A549 (cell line): ENCODE measurements around the gene MAGI1. TPM values are rescaled to one million over a fixed set of nuclear protein-coding genes. Genes with fewer than 3 reads are reported as not detected.
A peak's percentile ranks its signal among the peaks of the same experiment; 100 is the strongest.

Experiments used
- ATAC-seq, 2 experiments: fragments of 200-7000 bp in 1 of 2; fragments of >200 bp in 1 of 2; cut with Nextera tagmentation in 1 of 2; cut with Tn5 transposase in 1 of 2; 3 replicates each; pipeline versions ENCODE4 v1.8.0 to v1.9.1; 2018 to 2020; ENCODE audit warnings: mild to moderate bottlenecking in 1 of 2, moderate library complexity in 1 of 2
- CTCF ChIA-PET: fragments of 300-600 bp; sonication (Branson Sonifier 250); formaldehyde crosslinking; extraction: SDS; loops from one replicate; lab custom pipeline; 2021; ENCODE audit warnings: antibody characterized with exemption, inconsistent platforms; lab: Yijun Ruan, JAX
- POLR2A ChIA-PET: fragments of 350-600 bp; formaldehyde crosslinking; extraction: SDS; loops from one replicate; lab custom pipeline; 2021; ENCODE audit warnings: antibody characterized with exemption, inconsistent platforms; lab: Yijun Ruan, JAX
- DNase-seq, 2 experiments: peaks; one replicate each; pipeline versions ENCODE4 v3.0.0 to v3.0.0-alpha.2; 2011 to 2016; ENCODE audit warnings: low read depth in 1 of 2, low spot score in 1 of 2
- FAIRE-seq: peaks from 2 replicates; lab custom pipeline; 2011; peaks lifted over from hg19 to GRCh38; lab: Jason Lieb, UNC
- H3K27ac ChIP-seq, 2 experiments: fragments of >200 bp; sonication (Bioruptor Twin); formaldehyde crosslinking; 3 replicates each; pipeline ENCODE4 v1.5.1; 2016 to 2017
- H3K4me1 ChIP-seq: fragments of >200 bp; sonication (Bioruptor Twin); formaldehyde crosslinking; 3 replicates; pipeline ENCODE4 v1.6.1; 2016
- H3K4me2 ChIP-seq: fragments of >200 bp; sonication (Bioruptor Twin); formaldehyde crosslinking; 3 replicates; pipeline ENCODE4 v1.6.1; 2016
- H3K4me3 ChIP-seq: fragments of >200 bp; sonication (Bioruptor Twin); formaldehyde crosslinking; 3 replicates; pipeline ENCODE4 v1.5.1; 2016
- H3K9me3 ChIP-seq: fragments of >200 bp; sonication (Bioruptor Twin); formaldehyde crosslinking; 3 replicates; pipeline ENCODE4 v1.6.1; 2016
- BHLHE40 ChIP-seq: IDR thresholded peaks from 2 replicates; pipeline ENCODE4 v1.6.1; 2012; ENCODE audit warnings: low read depth, low read length, inconsistent platforms
- CBX8 ChIP-seq: fragments of 200-600 bp; sonication (generic); IDR thresholded peaks from 2 replicates; pipeline ENCODE4 v1.6.1; 2016
- ESRRA ChIP-seq: fragments of 150-350 bp; IDR thresholded peaks from 2 replicates; pipeline ENCODE4 v1.6.1; 2014; ENCODE audit warnings: mild to moderate bottlenecking, low read length, borderline replicate concordance
- FOSB ChIP-seq: fragments of 250-450 bp; sonication (Bioruptor Pico); IDR thresholded peaks from 2 replicates; pipeline ENCODE4 v1.5.0; 2020; ENCODE audit warnings: mild to moderate bottlenecking, moderate library complexity
- FOXS1 ChIP-seq: fragments of 250-450 bp; sonication (Bioruptor Pico); IDR thresholded peaks from 2 replicates; pipeline ENCODE4 v1.5.0; 2020; ENCODE audit warnings: mild to moderate bottlenecking, moderate library complexity
- GATA3 ChIP-seq: IDR thresholded peaks from 2 replicates; pipeline ENCODE4 v1.6.1; 2012; ENCODE audit warnings: borderline replicate concordance
- HOXB13 ChIP-seq: fragments of 250-450 bp; sonication (Bioruptor Pico); IDR thresholded peaks from 2 replicates; pipeline ENCODE4 v1.5.0; 2020; ENCODE audit warnings: low read depth, mild to moderate bottlenecking, moderate library complexity
- HOXB5 ChIP-seq: fragments of 250-450 bp; sonication (Bioruptor Pico); IDR thresholded peaks from 2 replicates; pipeline ENCODE4 v1.5.0; 2020; ENCODE audit warnings: mild to moderate bottlenecking, moderate library complexity
- JUN ChIP-seq, 2 experiments: fragments of >200 bp; sonication (Bioruptor Twin); formaldehyde crosslinking; IDR thresholded peaks; 2 replicates in 1 of 2; 3 replicates in 1 of 2; pipeline ENCODE4 v1.6.1; 2016 to 2017
- JUNB ChIP-seq: fragments of >200 bp; sonication (Bioruptor Twin); formaldehyde crosslinking; IDR thresholded peaks from 2 replicates; pipeline ENCODE4 v1.6.1; 2016
- MAZ ChIP-seq: fragments of 150-350 bp; IDR thresholded peaks from 2 replicates; pipeline ENCODE4 v1.6.1; 2014; ENCODE audit warnings: antibody characterized with exemption, low read depth, low read length, borderline replicate concordance
- MYC ChIP-seq: IDR thresholded peaks from 2 replicates; pipeline ENCODE4 v1.6.1; 2012; ENCODE audit warnings: mild to moderate bottlenecking, inconsistent platforms, low read length, improper control_type of control experiment, borderline replicate concordance
- PHF8 ChIP-seq: fragments of 200-600 bp; sonication (generic); IDR thresholded peaks from 2 replicates; pipeline ENCODE4 v1.6.1; 2016; ENCODE audit warnings: low read depth, mild to moderate bottlenecking, antibody characterized with exemption, moderate library complexity, borderline replicate concordance
- POLR2A ChIP-seq: IDR thresholded peaks from 2 replicates; pipeline ENCODE4 v1.6.1; 2012; ENCODE audit warnings: mild to moderate bottlenecking, low read length
- RAD21 ChIP-seq, 2 experiments: fragments of >200 bp in 1 of 2; sonication (Bioruptor Twin) in 1 of 2; formaldehyde crosslinking in 1 of 2; IDR thresholded peaks in 1 of 2; conservative IDR thresholded peaks in 1 of 2; 2 replicates in 1 of 2; 3 replicates in 1 of 2; pipeline ENCODE4 v1.6.1; 2012 to 2018; ENCODE audit warnings: inconsistent platforms in 1 of 2
- RNF2 ChIP-seq: fragments of 200-600 bp; sonication (generic); IDR thresholded peaks from 2 replicates; pipeline ENCODE4 v1.6.1; 2016; ENCODE audit warnings: low read depth, mild to moderate bottlenecking, antibody characterized with exemption, moderate library complexity, borderline replicate concordance
- SMC3 ChIP-seq: fragments of >200 bp; sonication (Bioruptor Twin); formaldehyde crosslinking; IDR thresholded peaks from 3 replicates; pipeline ENCODE4 v1.6.1; 2018; ENCODE audit warnings: inconsistent platforms
- ZSCAN20 ChIP-seq: fragments of 250-450 bp; sonication (Bioruptor Pico); IDR thresholded peaks from 2 replicates; pipeline ENCODE4 v1.8.0; 2022; ENCODE audit warnings: mild to moderate bottlenecking, moderate library complexity
- WGBS: methylation state at CpG from one replicate; pipeline ENCODE4 v1.1.6; 2017; ENCODE audit errors: missing lambda C conversion rate; 5-methylcytosine and 5-hydroxymethylcytosine counted together
- polyA plus RNA-seq, 4 experiments: library from polyadenylated mRNA; depleted of rRNA in 3 of 4; stranded (reverse); fragments of >200 nt; fragmentation: RNase III in 1 of 4; extraction: RNeasy Plus Mini Kit Qiagen cat#74134 plus additional on column Dnase treatment in 1 of 4; gene quantifications; 2 replicates in 3 of 4; 3 replicates in 1 of 4; pipeline ENCODE4 v1.2.3, GENCODE V29; 2011 to 2017
- TF ChIP-seq, protein P1 (sequence below): IDR thresholded peaks from 2 replicates; pipeline ENCODE4 v1.6.1; 2012
- TF ChIP-seq, protein P2 (sequence below): fragments of >200 bp; sonication (Bioruptor Twin); formaldehyde crosslinking; IDR thresholded peaks from 3 replicates; pipeline ENCODE4 v1.6.1; 2016
- TF ChIP-seq, protein P3 (sequence below): fragments of 450-650 bp; IDR thresholded peaks from 2 replicates; pipeline ENCODE4 v1.6.1; 2014; ENCODE audit warnings: antibody characterized with exemption
- TF ChIP-seq, protein P4 (sequence below): fragments of >200 bp; sonication (Bioruptor Twin); formaldehyde crosslinking; IDR thresholded peaks from 3 replicates; pipeline ENCODE4 v1.5.1; 2016

The MAGI1 gene
- polyA plus RNA-seq, 2 of the 4 experiments (the other 2 are of a cell fraction) = 4.7 to 6.6 TPM

DNA sequence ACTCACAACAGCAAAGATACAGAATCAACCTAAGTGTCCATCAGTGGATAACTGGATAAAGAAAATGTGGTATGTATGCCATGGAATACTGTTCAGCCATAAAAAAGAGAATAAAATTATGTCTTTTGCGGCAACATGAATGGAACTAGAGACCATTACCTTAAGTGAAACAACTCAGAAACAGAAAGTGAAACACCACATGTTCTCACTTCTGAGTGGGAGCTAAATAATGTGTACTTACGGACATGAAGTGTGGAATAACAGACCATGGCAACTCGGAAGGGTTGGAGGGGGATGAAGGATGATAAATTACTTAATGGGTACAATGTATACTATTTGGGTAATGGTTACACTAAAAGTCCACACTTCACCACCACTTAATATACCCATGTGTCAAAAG, 600.6 kb downstream of the MAGI1 start:
- no peak for DNase-seq
- H3K27ac ChIP-seq = no peak overlapping the region
- TF ChIP-seq ESRRA (no peak), POLR2A (no peak), MAZ (no peak)
- no peak overlapping the region for H3K4me2 ChIP-seq
- POLR2A ChIA-PET = no interaction called here
- no peaks in the 10 kb centered on the region for H3K4me1 ChIP-seq
- ATAC-seq = no peak
- no peak overlapping the region for H3K4me3 ChIP-seq
- CTCF ChIA-PET = interaction anchor here (0.6 to 3.6 kb wide), 4 partner anchors 294 to 907 kb away, joined by 3 to 15 read pairs (median 8); no protein-coding TSS in a partner anchor
- no peaks in the 10 kb centered on the region for H3K9me3 ChIP-seq
- 94% methylated on average over 3 of the region's 3 CpGs for WGBS
- FAIRE-seq = no peak

DNA sequence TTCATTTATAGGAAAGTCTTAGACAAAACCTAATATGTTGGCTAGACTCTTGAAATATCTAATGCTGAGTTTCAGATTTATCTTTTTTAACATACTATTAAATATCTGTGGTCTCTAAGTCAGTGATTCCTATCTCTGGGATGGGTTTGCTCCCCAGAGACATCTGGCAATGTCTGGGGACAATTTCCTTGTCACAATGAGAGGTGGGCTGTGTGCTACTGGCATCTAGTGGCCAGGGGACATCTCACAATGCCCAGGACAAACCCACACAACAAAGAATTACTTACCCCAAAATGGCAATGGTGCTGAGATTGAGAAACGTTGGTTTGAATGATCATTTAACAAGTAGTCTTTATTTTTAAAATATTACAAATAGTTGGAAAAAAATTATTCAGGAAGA, 602.1 kb downstream of the MAGI1 start:
- 12% methylated on average over 1 of the region's 1 CpG for WGBS

DNA sequence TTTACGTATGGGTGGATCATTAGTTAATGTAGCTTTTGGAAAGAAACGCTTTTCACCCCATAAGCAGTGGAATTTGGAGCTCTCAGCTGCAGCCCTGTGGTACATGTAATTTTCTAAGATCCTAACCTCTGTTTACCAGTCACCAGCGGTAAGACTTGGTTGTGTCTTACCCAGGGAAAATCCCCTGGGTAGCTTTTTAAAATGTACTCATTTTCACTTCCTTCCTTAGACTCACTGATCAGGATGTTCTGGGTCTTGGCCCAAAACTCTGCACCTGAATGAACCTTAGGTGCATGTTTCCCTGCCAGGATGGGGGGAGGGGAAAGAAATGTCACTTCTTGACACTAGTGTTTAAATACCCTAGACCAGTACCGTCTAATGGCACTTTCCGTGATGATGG, 605.2 kb downstream of the MAGI1 start:
- no peaks in the 10 kb centered on the region for H3K9me3 ChIP-seq
- ATAC-seq (no peak), DNase-seq (no peak), FAIRE-seq (no peak)
- H3K27ac ChIP-seq = no peak overlapping the region
- POLR2A ChIA-PET = no interaction called here
- no peak overlapping the region for H3K4me2 ChIP-seq
- CTCF ChIA-PET = interaction anchor here (1.4 to 1.7 kb wide), 2 partner anchors 899 to 900 kb away, joined by 4 to 5 read pairs; no protein-coding TSS in a partner anchor
- H3K4me3 ChIP-seq = no peak overlapping the region
- 85% methylated on average over 5 of the region's 5 CpGs for WGBS
- TF ChIP-seq GATA3 (no peak), JUNB (no peak), FOXS1 (CRISPR knock-in tag) (no peak), MAZ (no peak), HOXB5 (CRISPR knock-in tag) (no peak), FOSB (CRISPR knock-in tag) (no peak), BHLHE40 (no peak), ZSCAN20 (CRISPR knock-in tag) (no peak), CBX8 (no peak), RNF2 (no peak), MYC (no peak), JUN (IDR thresholded peaks at IDR 0.05) (no peak), HOXB13 (CRISPR knock-in tag) (no peak)
- TF ChIP-seq, protein P1, sequence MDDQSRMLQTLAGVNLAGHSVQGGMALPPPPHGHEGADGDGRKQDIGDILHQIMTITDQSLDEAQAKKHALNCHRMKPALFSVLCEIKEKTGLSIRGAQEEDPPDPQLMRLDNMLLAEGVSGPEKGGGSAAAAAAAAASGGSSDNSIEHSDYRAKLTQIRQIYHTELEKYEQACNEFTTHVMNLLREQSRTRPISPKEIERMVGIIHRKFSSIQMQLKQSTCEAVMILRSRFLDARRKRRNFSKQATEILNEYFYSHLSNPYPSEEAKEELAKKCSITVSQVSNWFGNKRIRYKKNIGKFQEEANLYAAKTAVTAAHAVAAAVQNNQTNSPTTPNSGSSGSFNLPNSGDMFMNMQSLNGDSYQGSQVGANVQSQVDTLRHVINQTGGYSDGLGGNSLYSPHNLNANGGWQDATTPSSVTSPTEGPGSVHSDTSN = no peak
- TF ChIP-seq, protein P2, sequence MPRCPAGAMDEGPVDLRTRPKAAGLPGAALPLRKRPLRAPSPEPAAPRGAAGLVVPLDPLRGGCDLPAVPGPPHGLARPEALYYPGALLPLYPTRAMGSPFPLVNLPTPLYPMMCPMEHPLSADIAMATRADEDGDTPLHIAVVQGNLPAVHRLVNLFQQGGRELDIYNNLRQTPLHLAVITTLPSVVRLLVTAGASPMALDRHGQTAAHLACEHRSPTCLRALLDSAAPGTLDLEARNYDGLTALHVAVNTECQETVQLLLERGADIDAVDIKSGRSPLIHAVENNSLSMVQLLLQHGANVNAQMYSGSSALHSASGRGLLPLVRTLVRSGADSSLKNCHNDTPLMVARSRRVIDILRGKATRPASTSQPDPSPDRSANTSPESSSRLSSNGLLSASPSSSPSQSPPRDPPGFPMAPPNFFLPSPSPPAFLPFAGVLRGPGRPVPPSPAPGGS = no peak
- TF ChIP-seq, protein P3, sequence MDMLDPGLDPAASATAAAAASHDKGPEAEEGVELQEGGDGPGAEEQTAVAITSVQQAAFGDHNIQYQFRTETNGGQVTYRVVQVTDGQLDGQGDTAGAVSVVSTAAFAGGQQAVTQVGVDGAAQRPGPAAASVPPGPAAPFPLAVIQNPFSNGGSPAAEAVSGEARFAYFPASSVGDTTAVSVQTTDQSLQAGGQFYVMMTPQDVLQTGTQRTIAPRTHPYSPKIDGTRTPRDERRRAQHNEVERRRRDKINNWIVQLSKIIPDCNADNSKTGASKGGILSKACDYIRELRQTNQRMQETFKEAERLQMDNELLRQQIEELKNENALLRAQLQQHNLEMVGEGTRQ = no peak
- no peaks in the 10 kb centered on the region for H3K4me1 ChIP-seq

More for the DNA sequence above, 602.1 kb downstream of the MAGI1 start:
- H3K9me3 ChIP-seq = no peaks in the 10 kb centered on the region
- DNase-seq (peak in 1 of 2 experiments; percentile 27), FAIRE-seq (no peak), ATAC-seq (peak in 1 of 2 experiments; percentile 53; a peak in 1 of 6 replicates)
- CTCF ChIA-PET = interaction anchor here (0.7 kb wide), 1 partner anchor 899 kb away, joined by 3 read pairs; no protein-coding TSS in a partner anchor
- TF ChIP-seq PHF8 = no peak
- TF ChIP-seq, protein P4, sequence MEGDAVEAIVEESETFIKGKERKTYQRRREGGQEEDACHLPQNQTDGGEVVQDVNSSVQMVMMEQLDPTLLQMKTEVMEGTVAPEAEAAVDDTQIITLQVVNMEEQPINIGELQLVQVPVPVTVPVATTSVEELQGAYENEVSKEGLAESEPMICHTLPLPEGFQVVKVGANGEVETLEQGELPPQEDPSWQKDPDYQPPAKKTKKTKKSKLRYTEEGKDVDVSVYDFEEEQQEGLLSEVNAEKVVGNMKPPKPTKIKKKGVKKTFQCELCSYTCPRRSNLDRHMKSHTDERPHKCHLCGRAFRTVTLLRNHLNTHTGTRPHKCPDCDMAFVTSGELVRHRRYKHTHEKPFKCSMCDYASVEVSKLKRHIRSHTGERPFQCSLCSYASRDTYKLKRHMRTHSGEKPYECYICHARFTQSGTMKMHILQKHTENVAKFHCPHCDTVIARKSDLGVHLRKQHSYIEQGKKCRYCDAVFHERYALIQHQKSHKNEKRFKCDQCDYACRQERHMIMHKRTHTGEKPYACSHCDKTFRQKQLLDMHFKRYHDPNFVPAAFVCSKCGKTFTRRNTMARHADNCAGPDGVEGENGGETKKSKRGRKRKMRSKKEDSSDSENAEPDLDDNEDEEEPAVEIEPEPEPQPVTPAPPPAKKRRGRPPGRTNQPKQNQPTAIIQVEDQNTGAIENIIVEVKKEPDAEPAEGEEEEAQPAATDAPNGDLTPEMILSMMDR = peak; percentile 42
- TF ChIP-seq SMC3 = peak; percentile 31; the same call in 1 of the 3 replicates
- peak; percentile 54 to 55; a peak in 3 of 5 replicates for TF ChIP-seq RAD21 (conservative IDR thresholded peaks at IDR 0.05 in 1 of 2, IDR thresholded peaks at IDR 0.05 in 1 of 2)
- POLR2A ChIA-PET = no interaction called here
- no peak overlapping the region for H3K4me3 ChIP-seq
- no peak overlapping the region for H3K27ac ChIP-seq
- no peak overlapping the region for H3K4me2 ChIP-seq
- no peaks in the 10 kb centered on the region for H3K4me1 ChIP-seq
